Nucleus accumbens (tissue), 56 donors: ENCODE results near the gene MICAL3.
A peak's percentile ranks its signal among the peaks of the same experiment; 100 is the strongest.
"Not testable (repeated sequence)": the region's sequence is repeated elsewhere in the genome, so short reads cannot be mapped to it uniquely, and the experiment has no call there.

Source experiments
- DNase-seq, 56 donors: peaks; one replicate each; lab custom pipeline; 2025; lab: John Stamatoyannopoulos, UW

The MICAL3 gene

DNA sequence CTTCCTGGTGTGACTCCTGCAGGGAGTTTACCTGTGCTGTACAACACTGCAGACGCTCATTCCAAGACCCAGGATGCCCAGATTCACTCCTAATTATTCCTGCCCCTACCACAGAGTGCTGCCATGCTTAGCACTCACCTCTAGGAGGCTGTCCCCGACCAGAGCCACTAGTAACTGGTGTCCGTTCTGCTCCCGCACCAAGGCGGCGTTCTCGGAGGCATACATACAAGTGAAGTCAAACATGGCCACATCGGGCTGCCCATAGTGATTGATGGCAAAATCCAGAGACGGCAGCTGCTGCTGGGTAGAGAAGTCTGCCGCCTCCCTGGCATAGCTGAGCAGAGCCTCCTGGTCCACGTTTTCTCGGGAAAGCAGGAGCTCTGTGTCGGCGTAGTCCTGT is 127.8 kb downstream of the MICAL3 start:
- DNase-seq = peak in 31 of 56 donors; percentile 10 to 61 (median 30)

DNA sequence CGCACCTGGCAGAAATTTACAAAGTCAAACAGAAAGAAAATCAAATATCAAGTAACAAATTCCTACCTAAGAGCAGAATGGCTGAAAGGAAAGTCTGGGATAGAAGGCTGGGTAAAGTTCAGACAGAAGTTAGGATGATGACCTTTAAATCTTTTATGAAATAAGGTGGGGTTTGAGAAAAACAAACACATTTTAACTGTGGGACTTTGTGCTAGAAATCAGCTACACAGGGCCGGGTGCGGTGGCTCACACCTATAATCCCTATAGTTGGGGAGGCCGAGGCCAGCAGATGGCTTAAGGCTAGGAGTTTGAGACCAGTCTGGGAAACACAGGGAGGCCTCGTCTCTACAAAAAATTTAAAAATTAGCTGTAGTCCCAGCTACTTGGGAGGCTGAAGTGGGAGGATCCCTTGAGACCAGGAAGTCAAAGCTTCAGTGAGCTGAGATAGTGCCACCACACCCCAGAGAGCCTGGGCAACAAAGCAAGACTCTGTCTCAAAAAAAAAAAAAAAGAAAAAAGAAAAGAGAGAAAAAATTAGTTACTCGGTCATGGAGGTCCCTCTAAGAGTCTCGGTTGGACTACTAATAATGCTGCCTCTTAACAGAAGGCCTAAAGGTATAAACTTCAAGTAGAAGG is 130.3 kb downstream of the MICAL3 start:
- DNase-seq = no peak

DNA sequence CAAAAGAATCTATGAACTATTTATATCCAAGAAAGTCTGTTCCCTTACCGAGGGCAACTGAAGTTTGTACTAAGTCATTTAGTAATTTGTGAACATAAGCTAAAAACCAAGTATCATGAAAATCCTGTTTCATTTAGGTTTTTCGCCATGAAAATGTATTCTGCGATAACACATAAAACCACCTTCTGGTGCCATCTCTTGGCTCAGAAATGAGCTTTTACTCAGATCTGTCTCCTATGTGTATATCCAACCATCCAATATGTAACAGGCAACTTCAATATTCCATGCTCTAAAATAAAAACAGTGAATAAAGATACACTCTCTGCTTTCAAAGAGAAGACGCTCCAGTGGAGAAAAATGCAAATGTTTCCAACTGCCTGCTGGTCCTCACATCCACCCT is 132.0 kb downstream of the MICAL3 start:
- no peak for DNase-seq

DNA sequence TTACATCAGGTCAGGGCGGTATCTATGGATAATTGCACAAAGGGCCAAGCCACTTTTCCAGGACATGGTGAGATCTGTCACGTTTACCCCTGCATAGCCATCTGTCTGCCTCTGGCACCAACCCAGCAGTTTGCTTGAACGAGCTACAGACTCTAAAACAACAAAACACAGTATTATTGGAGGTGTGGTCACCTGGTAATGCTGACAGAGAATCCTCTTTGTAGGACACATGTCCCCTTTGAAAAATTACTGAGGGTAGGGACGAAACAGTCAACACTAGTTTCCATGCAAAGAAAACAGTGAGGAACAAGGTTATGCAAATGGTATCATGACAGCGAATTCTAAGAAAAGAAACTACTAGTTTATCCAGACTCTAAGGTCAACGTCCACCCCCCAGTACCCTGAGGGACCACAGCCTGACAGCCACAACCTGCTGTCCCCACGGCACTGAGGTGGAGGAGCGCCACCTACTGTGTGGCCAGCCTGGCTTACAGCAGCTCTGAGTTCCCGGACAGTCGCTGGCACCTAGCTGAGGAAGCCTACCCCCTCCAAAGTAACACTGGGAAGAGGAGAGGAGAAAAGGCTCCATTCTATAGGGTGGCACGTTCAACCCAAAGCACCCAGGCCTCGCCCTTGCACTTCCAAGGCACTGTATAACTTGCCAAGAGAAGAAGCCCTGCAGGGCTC is 132.7 kb downstream of the MICAL3 start:
- DNase-seq = peak in 33 of 56 donors; percentile 11 to 78 (median 39)

DNA sequence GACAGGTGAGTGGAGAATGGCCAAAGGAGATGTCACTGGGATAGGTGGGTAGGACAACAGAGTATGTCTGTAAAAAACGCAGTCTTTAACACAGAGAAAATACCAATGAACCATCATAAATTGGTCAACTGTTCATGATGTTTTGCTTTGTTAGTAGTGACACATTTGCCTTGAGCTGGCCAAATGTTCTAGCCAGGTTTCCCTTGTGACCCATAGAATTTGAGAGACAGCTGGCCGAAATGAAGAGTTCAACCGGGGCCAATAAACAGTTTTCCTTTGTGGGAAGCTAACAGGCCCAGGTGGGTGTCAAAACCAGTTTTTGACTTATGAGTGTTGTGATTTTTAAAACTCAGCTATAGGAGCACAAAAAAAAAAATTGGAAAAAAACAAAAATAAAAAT is 133.5 kb downstream of the MICAL3 start:
- no peak for DNase-seq

DNA sequence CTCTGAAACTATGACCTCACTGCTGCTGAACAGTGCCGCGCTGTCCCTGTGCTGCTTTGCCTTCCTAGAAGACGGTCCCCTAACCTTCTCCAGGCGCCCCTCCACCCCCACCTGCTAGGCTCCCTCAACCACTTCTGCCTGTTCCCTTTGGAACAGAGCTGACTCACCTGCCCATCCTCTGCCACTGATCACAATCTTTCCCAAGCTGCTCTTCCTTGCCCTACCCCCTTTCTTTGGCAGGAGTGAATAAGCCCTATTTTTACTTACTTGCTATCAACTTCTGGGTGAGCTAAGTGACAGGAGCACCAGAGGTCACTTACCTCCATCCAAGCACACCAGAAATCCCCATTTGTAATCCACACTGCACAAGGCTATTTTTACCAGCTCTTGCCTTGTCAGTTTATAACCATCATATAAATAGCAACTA is 134.1 kb downstream of the MICAL3 start:
- peak in 13 of 56 donors; percentile 16 to 54 (median 34) for DNase-seq

DNA sequence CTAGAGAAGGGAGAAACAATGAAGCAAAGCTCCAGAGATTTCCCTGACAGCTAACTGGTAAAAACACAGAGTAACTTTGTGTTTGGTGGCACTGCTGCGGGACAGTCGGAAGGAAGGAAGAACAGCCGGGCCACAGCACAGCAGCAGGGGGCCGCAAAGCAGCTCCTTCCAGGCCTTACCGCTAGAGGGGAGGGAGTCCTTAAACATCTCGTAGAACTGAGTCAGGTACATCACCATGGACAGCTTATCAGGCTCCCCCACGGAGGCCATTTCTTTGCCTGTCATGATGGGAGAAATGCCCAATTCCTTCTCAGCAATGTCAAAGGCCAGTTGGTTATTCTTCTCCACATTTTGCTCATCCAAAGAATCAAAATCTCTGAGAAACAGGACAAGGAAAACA is 135.5 kb downstream of the MICAL3 start:
- DNase-seq = peak in 1 of 56 donors; percentile 26

DNA sequence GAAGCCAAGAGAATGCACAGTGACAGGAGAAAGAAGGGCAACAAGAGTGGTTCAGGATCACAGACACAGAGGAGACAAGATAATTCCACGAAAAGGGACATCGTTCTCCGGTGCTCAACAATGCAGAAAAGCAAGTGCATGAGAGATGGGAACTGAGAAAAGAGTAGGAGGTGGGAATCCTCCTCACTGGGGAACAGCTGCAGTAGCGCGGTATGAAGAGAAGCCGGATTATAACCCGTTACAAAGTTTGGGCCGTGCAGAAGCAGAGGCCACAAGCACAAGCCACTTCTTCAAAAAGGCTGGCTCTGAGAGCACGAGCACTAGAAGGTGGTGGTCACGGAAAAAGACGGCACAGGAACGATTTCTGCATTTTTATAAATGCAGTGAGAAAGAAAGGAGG is 135.9 kb downstream of the MICAL3 start:
- no peak for DNase-seq

DNA sequence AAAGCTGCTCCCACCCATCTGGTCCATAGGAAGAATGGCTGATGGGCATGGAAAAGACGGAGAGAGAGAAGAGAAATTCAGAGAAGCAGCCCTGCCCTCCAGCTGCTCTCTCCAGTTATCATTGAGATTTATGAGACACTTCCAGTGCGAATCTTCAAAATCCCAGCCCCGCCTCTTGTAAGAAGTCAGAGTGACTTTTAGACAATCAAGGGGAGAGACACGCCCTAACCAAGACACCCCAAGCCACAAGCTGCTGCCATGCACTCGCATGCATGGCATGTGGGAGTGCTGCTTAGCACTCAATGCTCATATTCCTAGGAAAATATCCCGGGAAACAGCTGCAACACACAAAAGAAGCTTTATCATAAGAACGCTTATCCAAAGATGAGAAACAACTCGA is 139.5 kb downstream of the MICAL3 start:
- peak in 13 of 56 donors; percentile 13 to 55 (median 31) for DNase-seq

DNA sequence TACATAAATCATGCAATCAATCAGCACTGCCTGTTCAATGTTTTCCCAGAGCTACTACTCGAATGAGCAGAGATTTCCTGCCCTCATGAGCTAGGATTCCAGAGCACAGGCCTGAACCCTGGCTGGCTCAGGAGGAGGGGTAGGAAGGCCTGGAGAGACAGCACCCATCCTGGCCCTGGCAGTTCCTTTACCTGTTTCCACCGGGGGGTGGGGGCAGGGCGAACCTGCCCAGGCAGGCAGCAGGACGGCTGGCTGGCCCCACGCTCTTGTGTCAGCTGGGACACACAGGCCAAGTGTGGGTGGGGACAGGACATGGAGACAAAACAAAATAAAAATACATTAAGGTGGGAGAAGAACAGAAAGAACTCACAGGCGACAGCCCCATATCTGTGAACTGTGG is 140.3 kb downstream of the MICAL3 start:
- DNase-seq = no peak

DNA sequence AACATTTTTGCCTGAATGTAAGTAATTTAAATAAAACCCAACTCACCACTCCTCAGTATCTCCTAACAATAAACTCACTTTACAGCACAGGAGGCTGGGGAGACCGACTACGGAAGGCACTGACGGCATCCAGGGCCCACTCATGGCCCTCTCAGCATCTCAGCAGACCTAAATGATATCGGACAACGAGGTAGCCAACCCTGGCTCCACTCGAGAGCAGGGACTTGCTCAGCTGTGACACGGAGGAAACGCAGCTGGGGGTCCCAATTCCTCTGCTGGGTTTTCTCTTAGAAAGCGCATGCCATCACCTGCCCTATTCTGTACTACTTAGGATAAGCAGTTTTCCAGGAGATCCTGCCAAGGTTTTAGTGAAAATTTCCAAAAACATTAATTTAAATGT is 141.0 kb downstream of the MICAL3 start:
- DNase-seq = no peak

DNA sequence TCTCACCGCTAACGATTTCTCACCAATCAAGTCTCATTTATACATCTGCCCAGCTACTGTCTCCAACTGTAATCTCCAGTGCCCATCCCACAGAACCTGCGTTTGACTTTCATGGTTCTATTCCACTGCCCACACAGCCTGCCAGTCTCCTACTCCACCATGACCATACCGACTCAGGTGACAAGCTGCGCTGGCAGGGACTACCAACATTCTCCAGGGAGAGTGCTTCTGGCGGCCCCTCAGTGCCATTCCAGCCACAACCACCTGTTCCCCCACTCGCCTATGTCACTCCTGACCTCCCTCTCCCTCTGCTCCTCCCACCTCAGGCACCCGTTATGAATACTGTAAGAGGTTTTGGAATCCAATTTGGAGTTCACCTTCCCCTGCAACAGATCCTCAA is 141.6 kb downstream of the MICAL3 start:
- no peak for DNase-seq

DNA sequence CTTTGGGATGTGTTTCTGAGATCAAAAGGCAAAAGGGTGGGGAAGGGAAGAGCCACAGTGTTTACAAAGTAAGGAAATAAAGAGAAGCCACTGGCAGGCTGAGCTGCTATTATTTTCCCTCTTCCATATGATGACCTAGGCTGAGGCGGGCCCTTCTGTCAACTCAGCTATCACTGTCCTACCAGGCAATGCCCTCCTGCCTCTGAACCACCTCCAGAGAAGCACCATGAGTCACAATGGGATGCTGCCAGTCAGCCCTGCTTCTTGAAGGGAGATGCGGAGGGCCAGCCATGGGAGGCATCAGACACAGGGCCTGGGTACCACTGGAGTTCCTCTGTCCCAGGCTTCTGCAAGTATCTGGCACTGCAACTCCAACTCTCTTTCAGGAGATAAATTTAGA is 142.2 kb downstream of the MICAL3 start:
- no peak for DNase-seq

DNA sequence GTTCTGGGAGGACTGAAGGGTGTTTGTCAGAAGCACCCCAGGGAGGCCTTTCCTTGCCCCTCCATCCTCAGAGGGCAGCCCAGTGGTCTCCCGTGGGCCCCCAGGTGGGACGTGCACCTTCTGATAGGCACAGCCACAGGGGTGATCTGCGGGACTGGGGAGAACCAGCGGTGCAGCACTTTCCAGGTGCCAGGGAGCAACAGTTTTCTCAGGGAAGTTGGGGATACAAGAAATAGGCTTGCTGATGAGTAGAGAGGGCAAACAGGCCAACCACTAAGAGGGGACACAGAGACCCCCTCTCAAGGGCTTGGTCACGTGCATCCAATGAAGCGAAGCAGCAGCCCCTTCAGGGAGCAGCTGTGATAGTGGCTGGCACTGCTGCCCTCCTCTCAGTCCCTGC is 143.0 kb downstream of the MICAL3 start:
- no peak for DNase-seq

DNA sequence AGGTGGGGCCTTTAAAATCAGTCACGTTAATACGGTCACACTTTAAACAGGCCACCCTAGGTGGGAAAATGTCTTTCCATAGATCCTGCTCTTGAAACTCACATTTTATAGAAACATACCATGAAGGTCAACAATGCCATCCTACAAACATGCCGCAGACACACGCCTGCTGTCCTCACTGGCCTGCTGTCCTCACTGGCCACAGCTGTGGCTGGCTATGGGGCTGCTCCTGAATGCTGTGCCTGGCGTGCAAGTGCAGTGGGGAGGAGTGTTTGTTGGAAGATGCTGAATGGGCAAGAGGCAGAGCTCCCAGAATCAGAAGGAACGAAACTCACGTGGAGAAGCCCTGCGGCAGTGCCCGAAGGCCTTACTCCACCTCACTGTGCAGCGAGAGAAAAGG is 143.9 kb downstream of the MICAL3 start:
- DNase-seq = no peak

DNA sequence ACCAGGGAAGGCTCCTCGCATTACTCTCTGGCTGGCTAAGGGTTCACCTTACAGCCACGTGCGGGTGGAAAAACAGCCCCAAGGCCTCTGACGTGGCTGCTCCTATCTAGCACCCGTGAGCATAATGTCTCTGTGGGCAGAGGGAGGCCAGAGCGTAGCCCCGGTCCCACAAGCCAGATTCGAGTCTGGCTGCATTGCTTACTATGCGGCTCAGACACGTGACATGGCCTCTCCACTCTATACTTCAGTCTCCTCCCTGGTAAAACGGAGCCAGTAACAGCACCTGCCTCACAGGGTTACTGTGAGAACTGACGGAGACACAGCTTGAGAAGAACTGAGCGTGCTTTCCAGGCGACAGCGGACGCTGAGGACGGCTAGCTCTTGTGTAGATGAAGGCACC is 144.3 kb downstream of the MICAL3 start:
- DNase-seq = no peak

DNA sequence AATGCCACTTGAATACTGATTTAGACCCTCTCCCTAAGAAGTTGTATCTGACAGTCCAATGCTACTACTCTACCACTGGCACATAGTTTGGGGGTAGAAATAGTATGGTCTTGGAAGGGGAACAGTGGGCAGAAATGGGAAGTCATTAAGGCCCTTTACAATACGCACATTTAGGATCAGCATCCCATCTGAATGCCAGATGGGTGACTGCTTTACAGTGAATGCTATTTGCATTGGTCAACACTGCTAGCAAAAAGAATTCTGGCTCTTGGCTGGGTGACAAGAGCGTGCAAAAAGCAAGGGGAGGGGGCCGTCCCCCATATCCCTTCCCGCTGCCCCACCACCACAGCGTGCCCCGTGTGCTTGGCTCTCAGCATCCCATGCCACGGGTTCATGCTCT is 145.4 kb downstream of the MICAL3 start:
- no peak for DNase-seq

DNA sequence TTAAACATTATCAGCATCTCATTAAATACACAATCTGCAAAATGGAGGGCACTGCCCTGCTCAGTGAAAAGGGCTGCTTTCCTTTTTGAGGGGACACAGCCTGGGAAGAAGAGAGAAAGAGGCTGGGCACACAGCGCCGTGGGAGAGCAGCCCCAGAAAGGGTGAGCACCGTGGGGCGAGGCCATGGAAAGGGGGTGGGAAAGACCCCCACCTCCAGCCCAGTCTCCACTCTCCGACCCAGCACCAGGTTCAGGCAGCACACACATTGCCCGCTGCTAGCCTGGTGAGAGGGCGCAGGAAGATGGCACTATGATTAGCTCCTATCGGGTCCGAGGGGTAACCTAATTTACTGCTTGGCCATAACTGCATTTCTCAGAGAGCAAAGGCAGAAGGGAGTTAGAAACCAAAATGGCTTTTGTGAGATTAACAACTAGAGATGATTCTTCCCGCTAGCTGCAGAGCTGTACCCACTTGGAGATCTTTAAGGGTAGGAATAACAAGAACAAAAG is 146.1 kb downstream of the MICAL3 start:
- DNase-seq = no peak

DNA sequence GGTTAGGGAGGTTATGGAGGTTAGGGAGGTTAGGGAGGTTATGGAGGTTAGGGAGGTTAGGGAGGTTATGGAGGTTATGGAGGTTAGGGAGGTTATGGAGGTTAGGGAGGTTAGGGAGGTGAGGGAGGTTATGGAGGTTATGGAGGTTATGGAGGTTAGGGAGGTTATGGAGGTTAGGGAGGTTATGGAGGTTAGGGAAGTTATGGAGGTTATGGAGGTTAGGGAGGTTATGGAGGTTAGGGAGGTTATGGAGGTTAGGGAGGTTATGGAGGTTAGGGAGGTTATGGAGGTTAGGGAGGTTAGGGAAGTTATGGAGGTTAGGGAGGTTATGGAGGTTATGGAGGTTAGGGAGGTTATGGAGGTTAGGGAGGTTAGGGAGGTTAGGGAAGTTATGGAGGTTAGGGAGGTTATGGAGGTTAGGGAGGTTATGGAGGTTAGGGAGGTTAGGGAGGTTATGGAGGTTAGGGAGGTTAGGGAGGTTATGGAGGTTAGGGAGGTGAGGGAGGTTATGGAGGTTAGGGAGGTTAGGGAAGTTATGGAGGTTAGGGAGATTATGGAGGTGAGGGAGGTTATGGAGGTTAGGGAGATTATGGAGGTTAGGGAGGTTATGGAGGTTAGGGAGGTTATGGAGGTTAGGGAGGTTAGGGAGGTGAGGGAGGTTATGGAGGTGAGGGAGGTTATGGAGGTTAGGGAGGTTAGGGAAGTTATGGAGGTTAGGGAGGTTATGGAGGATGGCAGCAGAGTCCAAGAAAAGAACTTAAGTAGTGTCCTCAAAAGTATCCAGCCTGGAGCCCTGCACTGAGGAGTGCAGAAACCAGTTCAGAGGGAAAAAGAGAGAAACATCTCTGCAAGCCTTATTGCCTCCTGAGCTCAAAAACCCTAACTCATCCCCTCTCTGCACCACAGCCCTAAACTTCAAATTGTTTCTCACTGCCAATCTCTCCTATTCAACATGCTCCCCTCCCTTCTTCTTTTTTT is 147.2 kb downstream of the MICAL3 start:
- DNase-seq = not testable (repeated sequence)

DNA sequence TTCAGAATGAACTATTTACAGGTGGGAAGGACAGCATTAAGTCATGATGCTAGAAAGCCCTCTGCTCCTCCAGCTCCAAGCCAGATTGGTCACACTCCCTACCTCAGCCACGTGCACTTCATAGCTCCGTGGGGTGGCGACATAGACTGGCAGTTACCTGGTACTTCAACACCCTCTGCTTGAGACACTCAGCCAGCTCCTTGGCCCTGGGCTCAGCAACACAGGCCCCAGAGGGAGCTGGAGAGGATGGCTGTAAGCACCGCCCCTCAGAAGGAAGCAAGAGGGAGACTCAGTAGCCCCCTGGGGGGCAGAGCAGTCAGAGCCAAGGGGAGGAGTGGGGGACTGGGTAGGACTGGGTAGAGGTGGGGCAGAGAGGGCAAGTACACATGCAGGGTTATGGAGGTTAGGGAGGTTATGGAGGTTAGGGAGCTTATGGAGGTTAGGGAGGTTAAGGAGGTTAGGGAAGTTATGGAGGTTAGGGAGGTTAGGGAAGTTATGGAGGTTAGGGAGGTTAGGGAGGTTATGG is 148.0 kb downstream of the MICAL3 start:
- no peak for DNase-seq

DNA sequence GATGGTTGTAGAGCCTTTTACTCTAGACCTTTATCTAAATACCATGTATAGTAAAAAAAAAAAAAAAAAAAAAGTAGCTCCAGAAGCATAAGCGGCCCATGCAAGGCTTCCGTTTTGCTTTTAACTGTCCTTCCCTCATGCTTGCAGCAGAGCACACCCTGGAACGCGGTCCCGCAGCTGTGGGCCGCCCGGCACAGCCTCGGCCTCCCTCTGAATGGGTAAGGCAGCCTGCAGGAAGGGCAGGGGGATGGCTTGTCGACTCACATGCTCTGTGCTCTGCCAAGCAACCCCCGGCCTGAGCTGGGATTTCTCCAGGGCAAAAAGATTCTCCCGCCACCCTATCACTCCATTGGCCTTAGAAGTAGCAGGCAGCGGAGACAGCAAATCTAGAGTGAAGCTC is 148.7 kb downstream of the MICAL3 start:
- peak in 2 of 56 donors; percentile 14 to 27 for DNase-seq
